Peyer's patch (tissue), 4 donors: ENCODE data around the gene MAB21L3.

Experiments used
- POLR2A ChIP-seq, 2 donors: fragments of 450-650 bp; IDR thresholded peaks; one replicate each; pipeline ENCODE4 v1.5.1; 2017; ENCODE audit warnings: antibody characterized with exemption in 2 of 2, mild to moderate bottlenecking in 2 of 2, moderate library complexity in 2 of 2
- TF ChIP-seq, protein P1 (sequence below), 6 experiments: fragments of 450-650 bp in 4 of 6; fragments of 200-600 bp in 2 of 6; sonication (generic) in 1 of 6; IDR thresholded peaks; one replicate each; pipeline ENCODE4 v1.5.1; 2017 to 2019; ENCODE audit warnings: antibody characterized with exemption in 6 of 6, mild to moderate bottlenecking in 3 of 6, moderate library complexity in 1 of 6

DNA sequence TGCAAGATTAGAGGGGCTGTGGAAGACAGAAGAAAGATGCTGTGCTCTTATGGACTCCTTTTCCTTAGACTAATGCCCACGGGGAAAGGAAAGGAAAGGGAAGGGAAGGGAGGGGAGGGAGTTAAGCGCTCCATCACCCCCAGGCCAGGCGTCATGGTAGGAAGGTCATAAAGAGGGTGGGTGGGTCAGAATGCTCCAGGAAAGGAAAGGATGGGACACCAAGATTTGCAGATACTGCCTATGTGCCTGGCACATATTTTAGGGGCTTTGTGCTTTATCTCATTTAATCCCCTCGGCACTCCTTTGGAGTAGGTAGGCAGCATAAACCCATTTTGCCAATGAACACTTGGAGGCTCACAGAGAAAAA is 41.4 kb downstream of the MAB21L3 start:
- no peak for TF ChIP-seq POLR2A (IDR thresholded peaks at IDR 0.05)
- TF ChIP-seq, protein P1, sequence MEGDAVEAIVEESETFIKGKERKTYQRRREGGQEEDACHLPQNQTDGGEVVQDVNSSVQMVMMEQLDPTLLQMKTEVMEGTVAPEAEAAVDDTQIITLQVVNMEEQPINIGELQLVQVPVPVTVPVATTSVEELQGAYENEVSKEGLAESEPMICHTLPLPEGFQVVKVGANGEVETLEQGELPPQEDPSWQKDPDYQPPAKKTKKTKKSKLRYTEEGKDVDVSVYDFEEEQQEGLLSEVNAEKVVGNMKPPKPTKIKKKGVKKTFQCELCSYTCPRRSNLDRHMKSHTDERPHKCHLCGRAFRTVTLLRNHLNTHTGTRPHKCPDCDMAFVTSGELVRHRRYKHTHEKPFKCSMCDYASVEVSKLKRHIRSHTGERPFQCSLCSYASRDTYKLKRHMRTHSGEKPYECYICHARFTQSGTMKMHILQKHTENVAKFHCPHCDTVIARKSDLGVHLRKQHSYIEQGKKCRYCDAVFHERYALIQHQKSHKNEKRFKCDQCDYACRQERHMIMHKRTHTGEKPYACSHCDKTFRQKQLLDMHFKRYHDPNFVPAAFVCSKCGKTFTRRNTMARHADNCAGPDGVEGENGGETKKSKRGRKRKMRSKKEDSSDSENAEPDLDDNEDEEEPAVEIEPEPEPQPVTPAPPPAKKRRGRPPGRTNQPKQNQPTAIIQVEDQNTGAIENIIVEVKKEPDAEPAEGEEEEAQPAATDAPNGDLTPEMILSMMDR (IDR thresholded peaks at IDR 0.05), result no peak
